GM21447 (cell line): ENCODE results near the gene RNF112.

Source experiments
- ATAC-seq: cut with Tn5 transposase; IDR thresholded peaks from one replicate; pipeline ENCODE4 v1.9.1; 2021; ENCODE audit not compliant: unreplicated experiment

The RNF112 gene, protein sequence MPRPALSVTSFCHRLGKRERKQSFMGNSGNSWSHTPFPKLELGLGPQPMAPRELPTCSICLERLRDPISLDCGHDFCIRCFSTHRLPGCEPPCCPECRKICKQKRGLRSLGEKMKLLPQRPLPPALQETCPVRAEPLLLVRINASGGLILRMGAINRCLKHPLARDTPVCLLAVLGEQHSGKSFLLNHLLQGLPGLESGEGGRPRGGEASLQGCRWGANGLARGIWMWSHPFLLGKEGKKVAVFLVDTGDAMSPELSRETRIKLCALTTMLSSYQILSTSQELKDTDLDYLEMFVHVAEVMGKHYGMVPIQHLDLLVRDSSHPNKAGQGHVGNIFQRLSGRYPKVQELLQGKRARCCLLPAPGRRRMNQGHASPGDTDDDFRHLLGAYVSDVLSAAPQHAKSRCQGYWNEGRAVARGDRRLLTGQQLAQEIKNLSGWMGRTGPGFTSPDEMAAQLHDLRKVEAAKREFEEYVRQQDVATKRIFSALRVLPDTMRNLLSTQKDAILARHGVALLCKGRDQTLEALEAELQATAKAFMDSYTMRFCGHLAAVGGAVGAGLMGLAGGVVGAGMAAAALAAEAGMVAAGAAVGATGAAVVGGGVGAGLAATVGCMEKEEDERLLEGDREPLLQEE

GRCh38 chr17:19410875-19411620 is at the start of gene RNF112:
Gene RNF112, plus strand, starts transcription at chr17:19411232. Its CDS starts 177 bp downstream, at chr17:19411409.
- ATAC-seq, result no peak

GRCh38 chr17:19361326-19361725 is 49.7 kb upstream of the RNF112 start:
- ATAC-seq, result no peak

- ATAC-seq, result no peak
Observed at GRCh38 chr17:19361944-19362276, 49.1 kb upstream of the RNF112 start.

DNA sequence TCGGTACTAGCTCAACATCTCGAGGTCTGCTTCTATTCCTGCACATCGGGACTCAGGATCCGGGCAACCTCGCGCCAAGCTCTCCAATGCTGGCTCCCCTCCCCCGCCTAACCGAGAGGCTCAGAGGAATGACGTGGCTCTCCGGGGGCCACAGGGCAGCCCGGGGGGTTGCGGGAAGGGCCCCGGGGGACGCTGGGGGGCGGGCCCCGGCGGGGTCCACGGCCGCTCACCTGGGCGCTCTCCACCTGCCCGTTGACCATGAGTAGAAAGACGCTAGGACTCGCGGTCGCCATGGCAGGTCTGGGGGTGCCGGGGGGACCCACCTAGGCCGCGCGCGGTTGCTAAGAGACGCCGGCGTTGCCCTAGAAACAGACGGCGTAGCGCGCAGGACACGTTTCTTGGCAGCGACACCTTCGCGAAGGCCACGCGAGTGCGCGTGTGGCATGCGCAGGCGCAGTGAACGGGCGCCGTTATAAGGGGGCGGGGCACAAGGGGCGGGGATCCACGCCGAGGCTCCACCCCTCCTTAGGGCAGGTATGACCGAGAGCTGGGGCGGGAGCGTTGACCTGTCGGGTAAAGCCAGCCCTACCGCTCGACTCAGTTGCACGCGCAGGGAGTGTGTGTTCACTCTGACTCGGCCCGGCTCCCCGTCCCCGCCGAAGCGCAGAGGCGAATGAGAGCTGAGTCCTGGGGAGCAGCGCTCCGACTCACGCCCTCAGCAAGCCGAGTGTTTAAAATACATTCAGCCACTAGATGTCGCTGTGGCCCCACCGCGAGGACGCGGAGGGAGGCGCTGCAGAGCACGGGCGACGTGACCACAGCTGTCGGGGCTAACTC is 48.5 kb upstream of the RNF112 start, which contains the start of gene B9D1:
Gene B9D1, minus strand, starts transcription at position 447 of the 837 bp plus-strand sequence. Its CDS starts 154 bp downstream, at position 293.
- peak; percentile 84 for ATAC-seq

DNA sequence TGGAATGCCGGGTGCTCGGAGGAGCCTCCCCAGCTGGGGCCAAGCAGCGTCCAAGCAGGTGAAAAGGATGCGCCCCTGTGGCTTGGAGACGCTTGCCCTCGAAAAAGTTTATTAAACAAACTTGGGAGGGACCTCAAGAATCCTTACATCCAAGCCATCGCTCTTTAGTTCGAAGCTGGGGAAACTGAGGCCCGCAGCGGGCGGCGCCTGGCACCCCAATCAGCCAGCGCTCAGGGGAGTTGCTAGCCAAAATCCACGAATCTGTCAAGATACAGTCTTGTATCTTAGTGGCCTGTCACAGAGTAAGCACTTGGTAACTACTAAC is 48.0 kb upstream of the RNF112 start:
- ATAC-seq, result no peak

GRCh38 chr17:19363460-19364035 is 47.5 kb upstream of the RNF112 start:
- no peak for ATAC-seq

- no peak for ATAC-seq
Observed at GRCh38 chr17:19364699-19365498, 46.1 kb upstream of the RNF112 start.

GRCh38 chr17:19365499-19365817 is 45.6 kb upstream of the RNF112 start:
- ATAC-seq, result no peak

GRCh38 chr17:19365833-19366636 is 45.0 kb upstream of the RNF112 start:
- ATAC-seq, result no peak

DNA sequence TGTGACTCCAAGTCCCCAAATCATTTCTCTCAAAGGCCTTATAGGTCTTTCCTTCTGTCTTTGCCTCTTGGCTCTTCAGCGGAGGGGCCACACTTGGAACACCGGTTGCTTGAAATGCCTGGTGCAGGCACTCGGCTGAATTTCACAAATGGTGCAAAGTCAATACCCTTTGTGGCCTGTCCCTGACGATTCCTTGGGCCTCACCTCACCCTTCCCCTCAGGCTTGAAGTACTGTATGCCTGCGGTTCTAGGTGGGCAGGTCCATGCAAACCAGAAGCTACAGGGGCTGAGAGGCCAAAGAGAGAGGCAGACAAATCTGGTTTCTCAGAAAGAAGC is 44.4 kb upstream of the RNF112 start:
- ATAC-seq, result no peak

GRCh38 chr17:19368229-19368628 is 42.8 kb upstream of the RNF112 start:
- no peak for ATAC-seq

- no peak for ATAC-seq
Observed at GRCh38 chr17:19369107-19369778, 41.8 kb upstream of the RNF112 start.

DNA sequence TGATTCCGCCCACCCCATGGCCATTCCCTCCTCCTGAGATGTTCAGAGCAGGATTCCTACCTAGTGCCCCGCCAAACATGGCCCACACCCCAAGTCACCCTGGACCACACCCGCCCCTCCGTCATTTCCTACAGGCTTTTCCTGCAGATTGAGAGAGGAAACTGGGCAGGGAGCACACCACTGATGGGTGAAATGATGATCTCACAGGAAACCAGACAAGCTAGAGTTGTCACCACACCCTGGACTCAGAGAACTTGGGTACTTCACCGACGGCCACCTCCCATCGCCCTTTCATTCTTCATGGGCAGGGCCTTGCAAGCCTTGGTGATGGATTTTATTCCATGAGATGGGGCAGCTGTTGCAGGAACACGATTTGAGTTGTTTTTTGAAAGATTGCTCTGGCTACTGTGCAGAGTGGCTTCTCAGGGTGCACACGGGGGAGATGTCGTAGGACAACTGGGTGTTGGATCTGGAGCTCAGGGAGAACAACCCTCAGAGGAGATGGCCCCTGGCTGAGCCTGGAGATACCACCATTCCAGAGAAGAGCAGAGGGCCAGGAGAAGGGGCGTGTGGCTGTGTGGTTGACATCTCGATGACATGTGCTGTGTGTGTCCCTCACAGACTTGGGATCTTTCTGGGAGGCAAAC is 41.1 kb upstream of the RNF112 start:
- ATAC-seq, result no peak

DNA sequence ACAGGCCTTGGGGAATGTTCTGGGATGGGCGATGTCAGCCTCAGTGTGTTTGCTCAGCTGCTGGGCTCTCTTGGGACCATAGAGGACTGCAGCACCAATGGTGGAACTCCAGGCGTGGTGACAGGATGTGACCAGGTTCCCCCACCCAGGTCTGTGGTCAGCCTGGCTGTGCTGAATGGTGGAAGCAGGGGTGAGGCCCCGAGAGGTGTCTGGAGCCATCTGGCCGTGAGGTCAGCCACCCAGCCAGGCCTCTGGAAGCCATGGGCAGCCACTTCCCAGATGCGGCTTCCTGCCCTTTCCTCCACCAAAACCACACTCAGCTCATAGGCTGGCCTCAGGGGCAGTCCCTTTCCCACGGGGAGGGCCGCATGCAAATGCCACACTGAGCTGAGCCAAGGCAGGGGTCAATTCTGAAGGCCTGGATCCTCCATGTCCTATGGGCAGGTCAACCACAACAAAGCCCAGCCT is 40.5 kb upstream of the RNF112 start:
- peak; percentile 81 for ATAC-seq

GRCh38 chr17:19371259-19372010 is 39.6 kb upstream of the RNF112 start:
- no peak for ATAC-seq

GRCh38 chr17:19372011-19372370 is 39.0 kb upstream of the RNF112 start:
- no peak for ATAC-seq

GRCh38 chr17:19372439-19372838 is 38.6 kb upstream of the RNF112 start:
- no peak for ATAC-seq
